SU-DHL-6 (cell line): ENCODE measurements around the gene PHLDB2.

Experiments used
- H2AFZ ChIP-seq: fragments of 200-600 bp; sonication (generic); 2 replicates; pipeline ENCODE4 v1.6.1; 2014; ENCODE audit warnings: low read depth, mild to moderate bottlenecking, moderate library complexity, mixed read lengths, antibody characterized with exemption, low read length; ENCODE audit not compliant: severe bottlenecking
- H3F3A ChIP-seq: fragments of 200-600 bp; shearing (Covaris generic); 2 replicates; pipeline ENCODE4 v1.6.0; 2016; ENCODE audit warnings: antibody characterized with exemption, mild to moderate bottlenecking; ENCODE audit not compliant: insufficient read depth
- H3K27ac ChIP-seq: fragments of 200-600 bp; sonication (generic); 2 replicates; pipeline ENCODE4 v1.5.1; 2016; ENCODE audit warnings: low read depth, mild to moderate bottlenecking, low read length, moderate library complexity, mixed read lengths
- H3K27me3 ChIP-seq: fragments of 200-600 bp; sonication (generic), shearing (Covaris generic); 2 replicates; pipeline ENCODE4 v1.6.0; 2014; ENCODE audit warnings: mild to moderate bottlenecking, low read length
- H3K36me3 ChIP-seq: fragments of 200-600 bp; sonication (generic); 2 replicates; pipeline ENCODE4 v1.6.1; 2014; ENCODE audit warnings: mild to moderate bottlenecking, low read length, mixed read lengths
- H3K4me2 ChIP-seq: fragments of 300-600, 200-600 bp; shearing (Covaris generic), sonication (generic); 2 replicates; pipeline ENCODE4 v1.6.0; 2014; ENCODE audit warnings: low read length, low read depth, mild to moderate bottlenecking; ENCODE audit not compliant: poor library complexity, severe bottlenecking
- H3K4me3 ChIP-seq: fragments of 200-600 bp; sonication (generic); 2 replicates; pipeline ENCODE4 v1.5.1; 2014; ENCODE audit warnings: antibody characterized with exemption, low read length, mild to moderate bottlenecking, mixed read lengths; ENCODE audit not compliant: insufficient read depth, poor library complexity, severe bottlenecking
- H3K79me2 ChIP-seq: fragments of 200-600 bp; sonication (generic); 2 replicates; pipeline ENCODE4 v1.6.1; 2014; ENCODE audit warnings: mild to moderate bottlenecking, low read length, moderate library complexity; ENCODE audit not compliant: insufficient read depth
- H3K9ac ChIP-seq: fragments of 200-600 bp; sonication (generic); 2 replicates; pipeline ENCODE4 v1.7.0; 2014; ENCODE audit warnings: mild to moderate bottlenecking, low read length
- H3K9me2 ChIP-seq: fragments of 200-600 bp; sonication (generic); replicated peaks from 2 replicates; pipeline ENCODE4 v1.6.1; 2014; ENCODE audit warnings: low read length; ENCODE audit not compliant: insufficient read depth
- H3K9me3 ChIP-seq: fragments of 200-600 bp; sonication (generic); 2 replicates; pipeline ENCODE4 v1.6.1; 2014; ENCODE audit warnings: low read length, mixed read lengths; ENCODE audit not compliant: insufficient read depth
- H4K20me1 ChIP-seq: fragments of 200-600 bp; sonication (generic); 2 replicates; pipeline ENCODE4 v1.6.1; 2014; ENCODE audit warnings: low read depth, mild to moderate bottlenecking, antibody characterized with exemption, low read length, moderate library complexity, mixed read lengths
- CTCF ChIP-seq: fragments of 200-600 bp; sonication (generic); IDR thresholded peaks from one replicate; pipeline ENCODE4 v1.5.1; 2017; ENCODE audit warnings: antibody characterized with exemption, mild to moderate bottlenecking, low read length, moderate library complexity; ENCODE audit not compliant: insufficient read depth, poor library complexity, severe bottlenecking
- EZH2phosphoT487 ChIP-seq: fragments of 200-600 bp; sonication (generic), shearing (Covaris generic); conservative IDR thresholded peaks from 2 replicates; pipeline ENCODE4 v1.6.1; 2018; ENCODE audit warnings: mild to moderate bottlenecking, antibody characterized with exemption, low read length, moderate library complexity, mixed read lengths

Gene PHLDB2

GRCh38 chr3:111961461-111962164 is 102.5 kb downstream of the PHLDB2 start:
- H4K20me1 ChIP-seq = no peaks in the 10 kb centered on the region
- H3K27me3 ChIP-seq = no peaks in the 10 kb centered on the region
- H3K9ac ChIP-seq = no peak overlapping the region
- no peak overlapping the region for H3K4me2 ChIP-seq
- no peak overlapping the region for H2AFZ ChIP-seq
- TF ChIP-seq CTCF (no peak), EZH2phosphoT487 (no peak)
- no peaks in the 10 kb centered on the region for H3K36me3 ChIP-seq
- H3K4me3 ChIP-seq = no peak overlapping the region
- H3K79me2 ChIP-seq = no peaks in the 10 kb centered on the region
- H3K9me2 ChIP-seq = no peaks in the 10 kb centered on the region
- no peaks in the 10 kb centered on the region for H3F3A ChIP-seq
- no peak overlapping the region for H3K27ac ChIP-seq
- H3K9me3 ChIP-seq = no peaks in the 10 kb centered on the region

GRCh38 chr3:111963424-111963823 is 104.4 kb downstream of the PHLDB2 start:
- Histone ChIP-seq H3K36me3 (no peaks in the 10 kb centered on the region), H3K27ac (no peak overlapping the region), H2AFZ (no peak overlapping the region), H4K20me1 (no peaks in the 10 kb centered on the region), H3F3A (no peaks in the 10 kb centered on the region), H3K9me3 (no peaks in the 10 kb centered on the region), H3K9ac (no peak overlapping the region), H3K4me2 (no peak overlapping the region), H3K27me3 (no peaks in the 10 kb centered on the region), H3K4me3 (no peak overlapping the region), H3K9me2 (no peaks in the 10 kb centered on the region), H3K79me2 (no peaks in the 10 kb centered on the region)
- TF ChIP-seq CTCF (no peak), EZH2phosphoT487 (no peak)

- Histone ChIP-seq H4K20me1 (no peaks in the 10 kb centered on the region), H3K9me3 (no peaks in the 10 kb centered on the region), H3K36me3 (no peaks in the 10 kb centered on the region), H3K9ac (no peak overlapping the region), H3K27me3 (no peaks in the 10 kb centered on the region), H3K4me3 (no peak overlapping the region), H3F3A (no peaks in the 10 kb centered on the region), H3K9me2 (no peaks in the 10 kb centered on the region), H2AFZ (no peak overlapping the region), H3K79me2 (no peaks in the 10 kb centered on the region), H3K4me2 (no peak overlapping the region), H3K27ac (no peak overlapping the region)
- TF ChIP-seq EZH2phosphoT487 (no peak), CTCF (no peak)
These were observed 106.4 kb downstream of the PHLDB2 start for GRCh38 chr3:111965484-111965883.
